Neural cell (in vitro differentiated cells): ENCODE measurements around the gene CNTFR.
"Not testable (repeated sequence)": the region's sequence is repeated elsewhere in the genome, so short reads cannot be mapped to it uniquely, and the experiment has no call there.

Experiments
- EP300 ChIP-seq: fragments of 450-650 bp; conservative IDR thresholded peaks from 2 replicates; pipeline ENCODE4 v1.6.1; 2014; ENCODE audit warnings: antibody characterized with exemption, mild to moderate bottlenecking, moderate library complexity; ENCODE audit not compliant: poor library complexity, severe bottlenecking
- POLR2AphosphoS5 ChIP-seq: IDR thresholded peaks from 2 replicates; pipeline ENCODE4 v1.6.1; 2012
- TAF1 ChIP-seq: IDR thresholded peaks from 2 replicates; pipeline ENCODE4 v1.6.1; 2012; ENCODE audit warnings: low read depth
- TF ChIP-seq, protein P1 (sequence below): IDR thresholded peaks from 2 replicates; pipeline ENCODE4 v1.6.1; 2012; ENCODE audit warnings: borderline replicate concordance
- TF ChIP-seq, protein P2 (sequence below): fragments of 450-650 bp; IDR thresholded peaks from 2 replicates; pipeline ENCODE4 v1.5.1; 2014; ENCODE audit warnings: antibody characterized with exemption, mild to moderate bottlenecking, moderate library complexity; ENCODE audit not compliant: poor library complexity, severe bottlenecking

DNA sequence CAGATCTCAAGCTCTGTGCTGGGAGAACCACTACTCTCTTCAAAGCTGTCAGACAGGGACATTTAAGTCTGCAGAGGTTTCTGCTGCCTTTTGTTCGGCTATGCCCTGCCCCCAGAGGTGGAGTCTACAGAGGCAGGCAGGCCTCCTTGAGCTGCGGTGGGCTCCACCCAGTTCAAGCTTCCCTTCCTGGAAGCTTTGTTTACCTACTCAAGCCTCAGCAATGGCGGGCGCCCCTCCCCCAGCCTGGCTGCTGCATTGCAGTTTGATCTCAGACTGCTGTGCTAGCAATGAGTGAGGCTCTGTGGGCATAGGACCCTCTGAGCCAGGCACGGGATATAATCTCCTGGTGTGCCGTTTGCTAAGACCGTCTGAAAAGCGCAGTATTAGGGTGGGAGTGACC lies 57.5 kb downstream of the CNTFR start:
- not testable (repeated sequence) for TF ChIP-seq POLR2AphosphoS5, EP300, TAF1
- TF ChIP-seq, protein P1, sequence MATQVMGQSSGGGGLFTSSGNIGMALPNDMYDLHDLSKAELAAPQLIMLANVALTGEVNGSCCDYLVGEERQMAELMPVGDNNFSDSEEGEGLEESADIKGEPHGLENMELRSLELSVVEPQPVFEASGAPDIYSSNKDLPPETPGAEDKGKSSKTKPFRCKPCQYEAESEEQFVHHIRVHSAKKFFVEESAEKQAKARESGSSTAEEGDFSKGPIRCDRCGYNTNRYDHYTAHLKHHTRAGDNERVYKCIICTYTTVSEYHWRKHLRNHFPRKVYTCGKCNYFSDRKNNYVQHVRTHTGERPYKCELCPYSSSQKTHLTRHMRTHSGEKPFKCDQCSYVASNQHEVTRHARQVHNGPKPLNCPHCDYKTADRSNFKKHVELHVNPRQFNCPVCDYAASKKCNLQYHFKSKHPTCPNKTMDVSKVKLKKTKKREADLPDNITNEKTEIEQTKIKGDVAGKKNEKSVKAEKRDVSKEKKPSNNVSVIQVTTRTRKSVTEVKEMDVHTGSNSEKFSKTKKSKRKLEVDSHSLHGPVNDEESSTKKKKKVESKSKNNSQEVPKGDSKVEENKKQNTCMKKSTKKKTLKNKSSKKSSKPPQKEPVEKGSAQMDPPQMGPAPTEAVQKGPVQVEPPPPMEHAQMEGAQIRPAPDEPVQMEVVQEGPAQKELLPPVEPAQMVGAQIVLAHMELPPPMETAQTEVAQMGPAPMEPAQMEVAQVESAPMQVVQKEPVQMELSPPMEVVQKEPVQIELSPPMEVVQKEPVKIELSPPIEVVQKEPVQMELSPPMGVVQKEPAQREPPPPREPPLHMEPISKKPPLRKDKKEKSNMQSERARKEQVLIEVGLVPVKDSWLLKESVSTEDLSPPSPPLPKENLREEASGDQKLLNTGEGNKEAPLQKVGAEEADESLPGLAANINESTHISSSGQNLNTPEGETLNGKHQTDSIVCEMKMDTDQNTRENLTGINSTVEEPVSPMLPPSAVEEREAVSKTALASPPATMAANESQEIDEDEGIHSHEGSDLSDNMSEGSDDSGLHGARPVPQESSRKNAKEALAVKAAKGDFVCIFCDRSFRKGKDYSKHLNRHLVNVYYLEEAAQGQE = not testable (repeated sequence)
- TF ChIP-seq, protein P2, sequence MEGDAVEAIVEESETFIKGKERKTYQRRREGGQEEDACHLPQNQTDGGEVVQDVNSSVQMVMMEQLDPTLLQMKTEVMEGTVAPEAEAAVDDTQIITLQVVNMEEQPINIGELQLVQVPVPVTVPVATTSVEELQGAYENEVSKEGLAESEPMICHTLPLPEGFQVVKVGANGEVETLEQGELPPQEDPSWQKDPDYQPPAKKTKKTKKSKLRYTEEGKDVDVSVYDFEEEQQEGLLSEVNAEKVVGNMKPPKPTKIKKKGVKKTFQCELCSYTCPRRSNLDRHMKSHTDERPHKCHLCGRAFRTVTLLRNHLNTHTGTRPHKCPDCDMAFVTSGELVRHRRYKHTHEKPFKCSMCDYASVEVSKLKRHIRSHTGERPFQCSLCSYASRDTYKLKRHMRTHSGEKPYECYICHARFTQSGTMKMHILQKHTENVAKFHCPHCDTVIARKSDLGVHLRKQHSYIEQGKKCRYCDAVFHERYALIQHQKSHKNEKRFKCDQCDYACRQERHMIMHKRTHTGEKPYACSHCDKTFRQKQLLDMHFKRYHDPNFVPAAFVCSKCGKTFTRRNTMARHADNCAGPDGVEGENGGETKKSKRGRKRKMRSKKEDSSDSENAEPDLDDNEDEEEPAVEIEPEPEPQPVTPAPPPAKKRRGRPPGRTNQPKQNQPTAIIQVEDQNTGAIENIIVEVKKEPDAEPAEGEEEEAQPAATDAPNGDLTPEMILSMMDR = not testable (repeated sequence)
